HG03460 (cell line): ENCODE data around the gene ADAMTS19.
"Not testable (repeated sequence)": the region's sequence is repeated elsewhere in the genome, so short reads cannot be mapped to it uniquely, and the experiment has no call there.

Experiments
- ATAC-seq: cut with Tn5 transposase; IDR thresholded peaks from one replicate; pipeline ENCODE4 v1.9.1; 2021; ENCODE audit not compliant: unreplicated experiment

The ADAMTS19 gene

DNA sequence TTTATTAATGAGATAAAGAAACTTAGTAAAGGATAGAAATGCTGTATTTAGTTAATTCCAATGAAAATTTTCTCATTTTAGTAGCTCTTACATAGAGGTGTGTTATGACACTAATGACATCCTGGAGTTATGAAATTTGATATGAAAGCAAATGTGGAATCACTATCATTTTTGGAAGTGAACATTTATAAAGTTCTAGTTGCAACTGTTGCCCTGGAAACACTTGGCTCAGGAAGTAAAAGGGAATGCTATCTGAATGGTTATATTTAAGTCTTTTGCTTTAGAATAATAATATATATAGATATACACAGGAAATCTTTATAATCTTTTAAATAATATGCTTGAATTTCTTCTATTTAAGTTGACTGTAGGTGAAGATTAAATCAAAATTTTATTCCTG, 16.7 kb downstream of the ADAMTS19 start:
- ATAC-seq, result no peak

DNA sequence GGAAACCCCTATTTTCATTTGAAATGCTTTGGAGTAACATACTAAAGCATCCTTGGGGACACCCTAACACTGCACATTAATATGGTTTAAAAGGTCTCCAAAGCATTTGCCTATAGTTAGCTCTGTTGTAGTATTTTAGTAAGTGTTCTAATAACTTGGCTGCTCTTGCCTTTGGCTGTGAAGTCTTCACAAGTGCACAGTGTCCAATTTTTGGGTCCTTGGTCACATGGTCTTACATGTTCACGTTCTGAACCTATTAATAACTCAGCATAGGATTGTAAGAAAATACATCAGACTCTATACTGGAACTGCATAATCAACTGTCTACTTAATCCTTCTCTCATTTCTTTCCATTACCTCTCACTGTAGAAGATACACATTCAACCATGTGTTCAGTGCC, 17.4 kb downstream of the ADAMTS19 start:
- no peak for ATAC-seq

DNA sequence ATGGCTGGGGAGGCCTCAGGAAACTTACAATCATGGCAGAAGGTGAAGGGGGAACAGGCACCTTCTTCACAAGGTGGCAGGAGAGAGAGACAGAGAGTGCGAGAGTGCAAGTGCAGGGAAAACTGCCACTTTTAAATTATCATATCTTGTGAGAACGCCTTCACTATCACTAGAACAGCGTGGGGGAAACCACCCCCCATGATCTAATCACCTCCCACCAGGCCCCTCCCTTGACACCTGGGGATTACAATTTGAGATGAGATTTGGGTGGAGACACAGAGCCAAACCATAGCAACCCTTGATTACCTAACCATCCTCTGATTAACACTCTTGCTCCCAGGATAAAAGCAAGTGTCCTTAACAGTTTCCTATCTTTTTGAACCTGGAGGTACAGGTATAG, 21.1 kb downstream of the ADAMTS19 start:
- ATAC-seq, result no peak

DNA sequence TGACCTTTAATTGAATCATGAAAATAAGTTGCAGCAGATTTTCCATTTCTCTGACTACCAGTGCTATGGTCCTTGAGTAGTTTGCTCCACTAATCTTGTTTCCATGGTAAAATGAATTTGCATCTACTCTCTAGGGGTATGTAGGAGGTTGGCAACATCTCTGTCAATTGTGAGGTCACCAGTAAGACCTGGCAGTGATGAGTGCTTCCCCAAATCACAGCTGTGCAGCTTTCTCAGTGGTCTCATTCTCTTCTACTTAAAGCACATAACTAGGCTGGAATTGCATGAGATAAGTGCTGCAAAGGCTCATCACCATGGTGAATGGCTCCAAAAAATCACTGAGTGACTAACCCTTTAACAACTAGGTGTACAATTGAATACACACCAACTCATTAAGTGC, 36.3 kb downstream of the ADAMTS19 start:
- peak; percentile 54 for ATAC-seq

DNA sequence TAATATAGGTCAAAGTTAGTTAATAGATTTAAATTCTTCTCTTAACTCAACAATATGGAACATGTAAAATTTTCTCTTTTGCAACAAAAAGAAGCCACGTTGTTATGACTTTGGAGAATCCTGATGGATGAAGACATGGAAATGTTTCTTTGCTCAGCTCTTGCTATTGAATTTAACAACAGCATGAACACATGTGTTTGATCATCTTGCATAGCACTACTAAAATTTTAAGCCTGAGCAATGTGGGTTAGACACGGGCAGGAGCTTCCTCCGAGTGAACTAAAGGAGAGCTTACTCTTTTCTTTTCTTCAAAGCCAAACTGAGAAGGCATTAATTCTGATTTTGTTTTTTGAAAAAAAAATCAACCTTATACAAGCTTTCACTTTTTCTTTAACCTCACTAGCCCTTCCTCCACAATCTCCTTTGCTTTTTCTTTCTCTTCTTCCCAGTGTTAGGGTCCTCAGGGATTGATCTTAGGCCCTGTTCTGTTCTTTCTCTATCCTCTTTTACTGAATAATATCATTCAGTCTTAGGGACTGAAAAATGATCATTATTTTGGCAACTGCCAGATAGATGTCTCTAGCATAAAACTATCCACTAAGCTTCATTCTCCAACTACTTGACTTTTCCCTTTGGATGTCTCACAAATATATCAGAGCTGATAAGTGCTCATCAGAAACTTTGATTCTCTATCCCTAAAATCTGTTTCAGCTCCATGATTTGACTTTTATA, 36.9 kb downstream of the ADAMTS19 start:
- ATAC-seq, result no peak

DNA sequence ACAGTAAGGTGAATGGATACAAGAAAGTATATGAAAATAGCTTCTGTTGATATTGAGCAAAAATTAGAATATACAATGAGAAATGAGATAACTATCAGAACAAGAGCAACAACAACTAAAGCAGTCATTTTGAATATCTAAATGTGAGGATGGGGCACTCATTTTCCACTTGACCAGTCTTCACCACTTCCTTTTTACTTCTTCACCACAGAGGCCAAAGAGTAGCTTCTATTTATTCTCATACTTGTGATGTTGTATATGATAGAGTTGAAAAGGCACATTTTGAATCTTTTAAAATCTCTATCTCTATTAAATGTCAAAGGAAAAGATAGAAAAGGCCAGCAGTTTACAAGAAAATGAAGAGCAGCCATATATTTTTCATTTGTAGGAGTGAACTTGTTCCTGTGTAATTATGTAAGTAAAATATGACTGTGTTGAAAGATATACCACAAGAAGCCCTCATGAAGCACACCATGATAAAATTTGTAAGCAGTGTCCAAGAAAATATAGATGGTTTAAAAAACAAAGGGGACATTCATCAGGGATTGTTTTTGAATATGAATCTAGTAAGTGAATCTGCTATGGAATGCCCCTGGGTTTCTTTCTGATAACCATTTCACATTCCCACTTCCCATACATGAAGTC, 39.2 kb downstream of the ADAMTS19 start:
- ATAC-seq, result no peak

DNA sequence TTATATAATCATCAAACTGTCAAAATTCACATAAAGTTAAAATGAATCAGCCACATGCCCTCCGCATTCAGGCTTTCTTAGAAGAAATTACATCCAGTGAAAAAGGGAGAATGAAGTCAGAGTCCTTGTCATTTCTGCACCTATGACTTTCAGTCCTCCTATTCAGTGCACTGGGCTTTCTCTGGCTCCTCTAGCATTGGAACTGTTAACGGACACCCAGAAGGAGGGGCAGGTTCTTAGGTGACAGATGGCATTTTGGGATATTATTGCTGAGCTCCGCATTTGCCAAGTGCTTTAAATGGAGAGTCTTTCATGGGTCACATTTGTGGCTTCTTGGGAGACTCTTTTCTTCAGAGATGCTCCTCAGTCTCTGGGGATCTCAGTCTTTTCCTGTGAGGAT, 40.0 kb downstream of the ADAMTS19 start:
- no peak for ATAC-seq

DNA sequence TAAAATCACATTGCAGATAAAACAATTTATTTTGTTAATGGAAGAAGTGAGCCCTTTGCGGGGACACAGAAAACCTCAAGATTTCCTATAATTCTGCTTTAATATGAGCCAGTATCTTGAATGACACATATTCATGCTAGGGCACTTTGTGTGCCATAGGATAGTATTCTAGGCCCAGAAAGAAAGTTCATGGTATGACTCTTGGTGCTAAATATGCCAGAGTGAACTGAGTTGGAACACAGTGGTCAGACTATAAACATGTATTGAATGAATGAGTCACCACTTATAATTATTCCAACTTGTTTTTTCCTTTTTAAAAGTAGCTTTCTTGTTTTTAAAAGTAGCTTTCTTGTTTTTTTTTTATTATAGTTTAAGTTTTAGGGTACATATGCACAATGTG, 46.0 kb downstream of the ADAMTS19 start:
- no peak for ATAC-seq

DNA sequence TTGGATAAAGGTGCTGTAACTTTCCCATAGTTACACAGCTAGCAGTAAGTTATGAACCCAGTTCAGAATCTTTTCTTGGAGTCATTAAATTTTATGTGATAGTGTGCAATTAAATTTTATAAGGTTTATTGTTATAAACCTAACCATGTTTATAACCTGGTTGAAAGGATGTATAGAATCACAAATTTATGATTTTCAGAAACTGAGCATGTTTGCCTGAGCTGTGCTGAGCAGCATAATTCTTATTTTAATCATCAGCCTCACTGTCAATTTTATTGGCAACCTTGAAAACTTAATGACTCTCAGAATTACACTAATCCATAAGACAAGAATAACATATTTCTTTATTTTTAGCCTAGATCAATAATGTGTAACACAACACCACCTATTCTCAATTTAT, 46.9 kb downstream of the ADAMTS19 start:
- no peak for ATAC-seq

DNA sequence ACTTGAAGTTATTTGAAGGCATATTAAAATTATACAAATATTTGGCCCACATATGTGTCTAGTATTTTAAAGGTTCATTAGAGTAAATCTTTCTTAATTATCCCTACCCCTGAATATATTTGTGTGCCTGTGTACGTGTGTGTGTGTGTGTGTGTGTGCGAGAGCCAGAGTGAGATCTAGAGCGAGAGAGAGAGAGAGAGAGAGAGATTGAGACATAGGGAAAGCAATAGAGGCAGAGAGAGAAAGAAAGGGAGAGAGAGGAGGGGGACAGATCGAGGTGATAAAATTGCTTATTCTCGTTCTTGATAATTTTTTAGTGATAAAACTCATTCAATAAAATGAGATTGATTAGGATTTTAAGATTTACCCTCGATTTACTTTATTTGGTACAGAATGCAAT, 47.4 kb downstream of the ADAMTS19 start:
- no peak for ATAC-seq

DNA sequence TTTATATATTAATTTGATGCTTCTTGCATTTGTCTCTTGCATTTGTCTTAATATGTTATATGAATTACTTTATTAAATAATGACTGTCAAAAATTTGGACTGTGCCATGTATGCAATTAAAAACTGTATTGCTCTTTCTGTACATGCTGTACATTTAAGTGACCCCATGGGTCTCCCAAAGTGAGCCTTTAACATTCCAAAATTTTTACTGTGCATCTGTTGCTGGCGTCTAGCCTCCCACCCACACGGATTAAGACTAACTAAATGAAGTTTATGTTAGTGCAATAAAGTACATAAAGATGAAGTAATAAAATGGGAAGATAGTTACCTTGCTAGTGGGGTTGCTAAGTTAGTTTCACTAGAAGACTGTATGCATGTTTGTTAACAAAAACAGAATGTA, 48.5 kb downstream of the ADAMTS19 start:
- no peak for ATAC-seq

DNA sequence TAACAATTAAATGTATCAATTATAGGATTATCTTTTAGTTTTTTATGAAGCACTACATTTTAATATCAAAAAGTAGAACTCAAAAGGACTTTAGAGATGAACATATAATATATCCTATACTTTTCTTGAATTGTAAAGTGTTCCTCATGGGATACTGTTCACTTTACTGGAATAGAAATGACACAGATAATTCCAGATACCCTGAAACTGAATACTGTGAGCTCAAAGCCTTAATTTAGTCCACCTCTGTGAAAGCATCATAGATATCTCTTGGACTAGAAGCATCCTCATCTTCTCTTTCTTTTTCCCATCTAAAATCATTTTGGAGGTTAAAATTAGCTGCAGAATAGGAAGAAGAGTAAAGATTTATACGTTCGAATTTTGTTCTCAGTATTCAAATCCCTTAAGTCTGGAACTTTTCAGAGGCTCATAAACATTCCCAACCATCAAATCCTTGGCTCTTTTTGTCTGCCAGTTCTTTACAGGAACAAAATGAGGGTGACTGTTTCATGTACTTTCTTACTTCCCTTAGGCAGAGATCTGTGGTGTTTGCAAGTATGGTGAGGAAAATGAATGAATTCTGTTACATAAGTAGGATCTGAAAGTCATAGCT, 49.4 kb downstream of the ADAMTS19 start:
- no peak for ATAC-seq

DNA sequence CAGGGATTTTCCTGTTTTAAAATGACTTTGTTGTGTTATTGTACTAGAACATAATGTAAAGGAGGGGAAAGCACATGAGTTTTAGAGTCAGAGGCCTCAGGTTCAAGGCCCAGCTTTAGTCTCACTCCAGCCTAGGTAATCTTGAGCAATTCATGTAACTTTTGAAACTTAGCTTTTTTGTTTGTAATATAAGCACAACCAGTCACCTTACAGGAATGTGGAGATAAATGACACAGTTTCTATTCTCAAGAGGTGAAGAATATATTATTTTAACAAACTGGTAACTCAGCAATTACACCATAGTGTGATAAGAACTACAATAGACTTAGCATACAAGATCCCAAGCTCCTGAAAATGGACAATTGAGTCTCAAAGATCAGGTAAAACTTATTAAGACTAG, 51.2 kb downstream of the ADAMTS19 start:
- no peak for ATAC-seq

DNA sequence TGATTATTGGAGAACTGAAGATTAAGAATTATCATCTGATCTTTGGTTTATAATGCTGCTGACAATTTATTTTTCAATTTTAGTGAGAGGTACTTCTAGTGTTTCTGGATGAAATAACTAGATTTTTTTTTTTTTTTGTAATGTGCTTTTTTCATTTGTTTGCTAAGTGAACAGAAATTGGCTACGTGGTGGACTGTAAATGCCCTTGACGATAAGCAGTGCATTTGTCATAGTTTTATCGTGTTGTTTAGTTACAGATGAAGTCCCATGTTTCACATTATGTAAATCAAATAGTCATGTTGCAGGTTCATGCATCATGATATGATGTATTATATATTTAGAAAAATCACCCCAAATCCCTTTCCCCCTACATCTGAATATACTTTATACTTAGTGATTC, 81.0 kb downstream of the ADAMTS19 start:
- no peak for ATAC-seq

DNA sequence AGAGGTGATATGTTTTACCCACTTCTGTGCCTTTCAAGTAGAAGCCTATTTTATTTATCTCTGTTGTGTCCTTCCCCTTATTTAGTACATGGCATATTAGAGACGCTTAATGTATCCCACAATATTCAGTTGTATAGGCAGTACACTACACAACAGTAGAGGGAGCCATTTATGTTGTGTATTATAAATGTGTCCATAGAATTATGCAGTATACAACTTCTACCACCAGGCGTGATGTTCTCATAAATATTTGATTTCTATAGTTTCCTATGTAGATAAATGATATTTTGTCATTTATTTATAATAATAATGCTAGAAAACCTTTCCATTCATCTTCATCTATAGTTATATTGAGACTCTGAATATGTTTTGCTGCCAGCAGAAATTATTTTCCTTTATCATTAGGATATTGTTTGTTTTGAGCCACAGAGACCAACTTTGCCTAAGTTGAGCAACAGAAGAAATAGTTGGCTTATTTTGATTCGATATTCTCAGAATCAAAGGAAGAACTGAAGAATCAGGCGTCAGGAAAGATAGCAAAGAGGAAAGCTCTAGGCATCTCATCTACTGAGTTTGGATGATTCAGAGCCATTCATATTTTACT, 81.7 kb downstream of the ADAMTS19 start:
- ATAC-seq, result peak; percentile 50

DNA sequence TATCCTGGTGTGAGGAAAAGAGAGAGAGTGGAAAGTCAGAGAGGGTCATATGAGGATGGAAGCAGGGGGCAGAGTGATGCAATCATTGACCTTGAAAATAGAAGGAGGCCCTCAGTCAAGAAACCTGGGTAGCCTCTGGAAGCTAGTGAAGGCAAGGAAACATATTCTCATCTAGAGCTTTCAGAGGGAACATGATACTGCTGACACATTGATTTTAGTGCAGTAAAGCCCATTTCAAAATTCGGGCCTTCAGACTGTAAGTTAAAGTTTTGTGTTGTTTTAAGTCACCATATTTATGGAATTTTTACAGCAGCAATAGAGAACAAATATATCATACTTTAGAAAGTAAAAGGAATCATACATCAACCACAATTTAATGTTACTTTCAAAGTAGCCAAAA, 87.0 kb downstream of the ADAMTS19 start:
- ATAC-seq, result no peak

DNA sequence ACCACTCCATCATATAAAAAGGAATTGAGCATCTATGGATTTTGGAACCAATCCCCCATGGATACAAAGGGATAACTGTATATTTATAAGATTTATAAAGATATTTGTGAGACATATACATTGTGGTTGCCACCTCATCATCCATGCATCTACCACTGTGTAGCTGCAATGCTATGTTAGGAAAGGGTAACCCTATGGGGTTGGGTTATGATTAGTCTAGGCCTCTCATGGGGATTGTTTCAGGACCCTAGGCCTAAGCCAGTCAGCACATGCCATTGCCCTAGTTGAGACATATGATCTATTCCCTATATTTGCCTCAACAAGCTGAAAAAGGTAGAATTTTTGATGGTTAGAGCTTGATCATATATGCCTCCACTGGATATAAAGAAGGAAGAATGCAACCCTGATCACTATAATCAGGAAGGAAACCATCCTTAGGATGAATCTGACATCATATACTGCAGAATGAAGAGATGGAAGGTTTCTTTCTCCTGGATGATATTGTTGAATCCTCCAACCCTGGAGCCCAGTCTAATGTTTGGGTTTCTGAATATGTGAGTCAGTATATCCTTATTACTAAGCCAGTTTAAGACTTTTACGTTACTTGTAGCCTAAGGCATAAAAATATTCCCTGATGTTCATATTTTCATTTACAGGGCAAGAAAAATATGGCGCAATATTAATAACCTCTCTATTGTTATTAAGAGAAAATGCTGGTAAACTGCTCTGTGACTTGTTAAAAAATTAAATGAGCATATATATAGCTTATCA, 94.2 kb downstream of the ADAMTS19 start:
- ATAC-seq, result no peak

DNA sequence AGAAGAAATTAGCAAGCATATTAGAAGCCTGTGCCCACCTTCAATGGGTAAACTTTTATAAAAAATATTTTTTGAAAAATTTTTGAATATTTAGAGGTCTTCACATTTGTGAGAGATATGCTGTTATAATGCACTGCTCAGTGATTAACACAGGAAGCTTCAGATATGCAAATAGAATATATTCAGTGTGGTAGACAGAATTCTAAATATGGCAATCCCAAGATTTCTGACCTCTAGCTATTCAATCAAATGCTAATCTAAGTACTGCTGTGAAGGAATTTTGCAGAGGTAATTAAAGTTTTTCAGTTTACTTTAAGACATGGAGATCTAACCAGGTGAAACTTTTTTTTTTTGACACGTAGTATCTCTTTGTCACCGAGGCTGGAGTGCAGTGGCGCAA, 103.5 kb downstream of the ADAMTS19 start:
- ATAC-seq, result no peak

DNA sequence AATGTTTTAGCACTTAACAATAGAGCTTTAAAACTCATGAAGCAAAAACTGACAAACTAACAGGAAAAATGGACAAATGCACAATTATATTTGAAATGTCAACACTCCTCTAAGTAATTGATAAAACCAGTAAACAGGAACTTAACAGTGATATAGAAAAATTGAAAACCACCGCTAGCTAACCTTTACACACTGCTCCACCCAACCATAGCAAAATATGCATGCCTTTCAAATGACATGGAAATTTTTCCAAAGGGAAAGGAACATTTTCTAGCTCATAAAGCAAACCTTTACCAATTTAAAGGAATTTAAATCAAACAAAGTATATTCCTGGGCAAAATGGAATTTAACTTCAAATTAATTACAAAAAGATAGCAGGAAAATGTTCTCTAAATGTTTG, 109.2 kb downstream of the ADAMTS19 start:
- ATAC-seq, result no peak

DNA sequence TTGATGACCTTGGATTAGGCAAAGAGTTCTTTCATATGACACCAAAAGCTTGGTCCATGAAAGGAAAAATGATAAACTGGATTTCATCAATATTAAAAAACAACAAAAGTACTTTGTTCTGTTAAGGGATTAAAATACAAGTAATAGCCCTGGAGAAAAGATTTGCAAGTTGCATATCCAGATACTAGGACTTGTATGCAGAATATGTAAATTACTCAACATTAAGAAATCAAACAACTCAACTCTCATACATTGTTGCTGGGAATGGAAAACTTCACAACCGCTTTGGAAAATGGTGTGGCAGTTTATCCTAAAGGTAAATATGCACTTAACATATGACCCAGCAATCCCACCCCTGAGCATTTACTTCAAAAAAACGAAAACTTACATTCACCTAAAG, 112.0 kb downstream of the ADAMTS19 start:
- no peak for ATAC-seq

DNA sequence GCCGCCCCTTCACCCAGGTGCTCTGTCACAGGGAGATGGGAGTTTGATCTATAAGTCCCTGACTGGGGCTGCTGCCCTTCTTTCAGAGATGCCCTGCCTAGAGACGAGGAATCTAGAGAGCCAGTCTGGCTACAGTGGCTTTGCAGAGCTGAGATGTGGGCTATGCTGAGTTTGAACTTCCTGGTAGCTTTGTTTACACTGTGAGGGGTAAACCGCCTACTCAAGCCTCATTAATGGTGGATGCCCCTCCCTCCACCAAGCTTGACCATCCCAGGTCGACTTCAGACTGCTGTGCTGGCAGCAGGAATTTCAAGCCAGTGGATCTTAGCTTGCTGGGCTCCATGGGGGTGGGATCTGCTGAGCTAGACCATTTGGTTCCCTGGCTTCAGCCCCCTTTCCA, 124.4 kb downstream of the ADAMTS19 start:
- ATAC-seq, result not testable (repeated sequence)
